Activated T-cell treated with anti-CD3 and anti-CD28 coated beads, Interleukin-2, amount 50 U/mL, for 4 hours (primary cell): Measurements from ENCODE around the gene BBS4. TPM values are rescaled to one million over a fixed set of nuclear protein-coding genes. Genes with fewer than 3 reads are reported as not detected.
"Not testable (repeated sequence)": the region's sequence is repeated elsewhere in the genome, so short reads cannot be mapped to it uniquely, and the experiment has no call there.

ENCODE experiments used
- ATAC-seq, 2 donors: fragments of 200-7000 bp; cut with Tn5 transposase; one replicate each; pipeline ENCODE4 v1.10.0; 2021
- DNase-seq: peaks from one replicate; pipeline ENCODE4 v3.0.0-alpha.2; 2020
- H3K27me3 Mint-ChIP-seq: one replicate; pipeline ENCODE4 v1.8.0; 2021; ENCODE audit warnings: low read depth, mixed read lengths
- H3K36me3 Mint-ChIP-seq: one replicate; pipeline ENCODE4 v1.8.0; 2022; ENCODE audit warnings: mixed read lengths; ENCODE audit not compliant: insufficient read depth
- H3K4me1 Mint-ChIP-seq: one replicate; pipeline ENCODE4 v1.8.0; 2021; ENCODE audit warnings: low read depth, mixed read lengths
- H3K4me3 Mint-ChIP-seq: one replicate; pipeline ENCODE4 v1.8.0; 2021; ENCODE audit warnings: mild to moderate bottlenecking, moderate library complexity, mixed read lengths
- H3K9me3 Mint-ChIP-seq: one replicate; pipeline ENCODE4 v1.8.0; 2021; ENCODE audit warnings: mixed read lengths
- total RNA-seq, 3 donors: library from RNA; stranded (reverse); gene quantifications; one replicate each; pipeline ENCODE4 v1.2.1, GENCODE V29; 2021

BBS4 gene
- 10 to 100 TPM; 12.1 to 16.5 (median 15.0) TPM for total RNA-seq

GRCh38 chr15:72685925-72686794, at the start of gene BBS4, which contains the start of gene HIGD2B:
Gene BBS4 (plus strand): TSS chr15:72686207. CDS start chr15:72686228, 21 bp downstream.
Gene HIGD2B (minus strand): TSS chr15:72686182. CDS start chr15:72676374, 9,808 bp downstream.
- peak; percentile 98 to 99 for ATAC-seq
- H3K4me1 Mint-ChIP-seq: peaks cover 9% of the 10 kb centered on the region
- H3K27me3 Mint-ChIP-seq: peaks cover 2% of the 10 kb centered on the region

GRCh38 chr15:72636519-72637282, 49.3 kb upstream of the BBS4 start:
- H3K27me3 Mint-ChIP-seq, H3K9me3 Mint-ChIP-seq, DNase-seq, H3K36me3 Mint-ChIP-seq, H3K4me1 Mint-ChIP-seq: not testable (repeated sequence)
- H3K4me3 Mint-ChIP-seq: peak overlapping the region; percentile 22
- peak; percentile 67 to 76 for ATAC-seq

More at GRCh38 chr15:72685925-72686794, at the start of gene BBS4, which contains the start of gene HIGD2B:
- H3K9me3 Mint-ChIP-seq: no peaks in the 10 kb centered on the region
- peak; percentile 76 for DNase-seq
- no peaks in the 10 kb centered on the region for H3K36me3 Mint-ChIP-seq
- peak within 1 kb of the TSS; percentile 95 for H3K4me3 Mint-ChIP-seq

- H3K9me3 Mint-ChIP-seq, ATAC-seq, H3K4me1 Mint-ChIP-seq, H3K27me3 Mint-ChIP-seq, DNase-seq, H3K4me3 Mint-ChIP-seq, H3K36me3 Mint-ChIP-seq: not testable (repeated sequence)
Observed at GRCh38 chr15:72639759-72640483, 46.1 kb upstream of the BBS4 start.

- H3K36me3 Mint-ChIP-seq, ATAC-seq, H3K4me1 Mint-ChIP-seq, H3K27me3 Mint-ChIP-seq, H3K4me3 Mint-ChIP-seq, H3K9me3 Mint-ChIP-seq, DNase-seq: not testable (repeated sequence)
Observed at GRCh38 chr15:72642271-72642670, 43.7 kb upstream of the BBS4 start.

- not testable (repeated sequence) for H3K27me3 Mint-ChIP-seq, H3K36me3 Mint-ChIP-seq, ATAC-seq, H3K9me3 Mint-ChIP-seq, H3K4me1 Mint-ChIP-seq, H3K4me3 Mint-ChIP-seq, DNase-seq
Observed at GRCh38 chr15:72648631-72649253, 37.3 kb upstream of the BBS4 start.

- H3K27me3 Mint-ChIP-seq, ATAC-seq, H3K9me3 Mint-ChIP-seq, DNase-seq, H3K4me3 Mint-ChIP-seq, H3K4me1 Mint-ChIP-seq, H3K36me3 Mint-ChIP-seq: not testable (repeated sequence)
Observed at GRCh38 chr15:72654397-72654796, 31.6 kb upstream of the BBS4 start, which contains the start of gene GOLGA6B. Gene GOLGA6B (plus strand): TSS chr15:72654697. CDS start chr15:72654738, 41 bp downstream.

GRCh38 chr15:72656014-72656413, 30.0 kb upstream of the BBS4 start:
- not testable (repeated sequence) for H3K4me1 Mint-ChIP-seq, H3K36me3 Mint-ChIP-seq, DNase-seq, H3K27me3 Mint-ChIP-seq, H3K9me3 Mint-ChIP-seq, H3K4me3 Mint-ChIP-seq, ATAC-seq

- H3K27me3 Mint-ChIP-seq, ATAC-seq, H3K36me3 Mint-ChIP-seq, H3K9me3 Mint-ChIP-seq, H3K4me3 Mint-ChIP-seq, DNase-seq, H3K4me1 Mint-ChIP-seq: not testable (repeated sequence)
Observed at GRCh38 chr15:72661081-72661480, 24.9 kb upstream of the BBS4 start.

GRCh38 chr15:72663931-72664330, 22.1 kb upstream of the BBS4 start:
- H3K36me3 Mint-ChIP-seq, H3K4me3 Mint-ChIP-seq: not testable (repeated sequence)

GRCh38 chr15:72665706-72666105, 20.3 kb upstream of the BBS4 start:
- not testable (repeated sequence) for ATAC-seq, H3K27me3 Mint-ChIP-seq, H3K4me3 Mint-ChIP-seq, H3K36me3 Mint-ChIP-seq, H3K4me1 Mint-ChIP-seq, DNase-seq, H3K9me3 Mint-ChIP-seq

More at GRCh38 chr15:72663931-72664330, 22.1 kb upstream of the BBS4 start:
- H3K27me3 Mint-ChIP-seq, H3K4me1 Mint-ChIP-seq, DNase-seq, H3K9me3 Mint-ChIP-seq, ATAC-seq: not testable (repeated sequence)

GRCh38 chr15:72669803-72670202, 16.2 kb upstream of the BBS4 start:
- DNase-seq, H3K9me3 Mint-ChIP-seq, ATAC-seq, H3K4me3 Mint-ChIP-seq, H3K4me1 Mint-ChIP-seq, H3K27me3 Mint-ChIP-seq, H3K36me3 Mint-ChIP-seq: not testable (repeated sequence)

GRCh38 chr15:72670656-72671352, 15.2 kb upstream of the BBS4 start:
- H3K4me1 Mint-ChIP-seq, H3K9me3 Mint-ChIP-seq, H3K27me3 Mint-ChIP-seq, H3K36me3 Mint-ChIP-seq: not testable (repeated sequence)
- ATAC-seq (peak; percentile 96), DNase-seq (peak; percentile 51)
- peak overlapping the region; percentile 75 for H3K4me3 Mint-ChIP-seq

GRCh38 chr15:72671525-72671924, 14.5 kb upstream of the BBS4 start:
- Mint-ChIP-seq H3K4me3 (no peak overlapping the region), H3K9me3 (no peaks in the 10 kb centered on the region), H3K36me3 (no peaks in the 10 kb centered on the region), H3K4me1 (peaks cover 6% of the 10 kb centered on the region), H3K27me3 (peaks cover 13% of the 10 kb centered on the region)
- no peak for ATAC-seq
- DNase-seq: no peak
